T-helper 17 cell (primary cell): ENCODE data around the gene TADA2B. TPM values are rescaled to one million over a fixed set of nuclear protein-coding genes. Genes with fewer than 3 reads are reported as not detected.
"Not testable (repeated sequence)": the region's sequence is repeated elsewhere in the genome, so short reads cannot be mapped to it uniquely, and the experiment has no call there.

Experiments used
- ATAC-seq: fragments of 150-1000 bp; cut with Tn5 transposase; 2 replicates; pipeline ENCODE4 v1.10.0; 2021; ENCODE audit warnings: mild to moderate bottlenecking, moderate library complexity
- DNase-seq, 3 donors: peaks; one replicate each; pipeline versions ENCODE4 v3.0.0 to v3.0.0-alpha.2; 2020 to 2021
- H3K9me3 ChIP-seq: one replicate; pipeline ENCODE4 v1.7.0; 2013; ENCODE audit warnings: low read length, mild to moderate bottlenecking; ENCODE audit not compliant: control insufficient read depth, poor library complexity, severe bottlenecking
- H3K27ac Mint-ChIP-seq: one replicate; pipeline ENCODE4 v1.8.0; 2022; ENCODE audit warnings: mild to moderate bottlenecking, moderate library complexity, mixed read lengths
- H3K27me3 Mint-ChIP-seq: one replicate; pipeline ENCODE4 v1.8.0; 2022; ENCODE audit warnings: mixed read lengths
- H3K36me3 Mint-ChIP-seq: one replicate; pipeline ENCODE4 v1.8.0; 2022; ENCODE audit warnings: low read depth, mixed read lengths
- H3K4me1 Mint-ChIP-seq: one replicate; pipeline ENCODE4 v1.8.0; 2022; ENCODE audit warnings: mild to moderate bottlenecking, mixed read lengths
- H3K4me3 Mint-ChIP-seq: one replicate; pipeline ENCODE4 v1.8.0; 2022; ENCODE audit warnings: mild to moderate bottlenecking, moderate library complexity, mixed read lengths
- total RNA-seq, 4 donors: library from RNA in 2 of 4; stranded (reverse) in 2 of 4; gene quantifications; one replicate each; pipeline ENCODE4 v1.2.3 and lab custom pipeline; 2022 to 2026

TADA2B gene
- total RNA-seq, 2 donors from 2014 or later = 31.8 to 40.9 TPM

DNA sequence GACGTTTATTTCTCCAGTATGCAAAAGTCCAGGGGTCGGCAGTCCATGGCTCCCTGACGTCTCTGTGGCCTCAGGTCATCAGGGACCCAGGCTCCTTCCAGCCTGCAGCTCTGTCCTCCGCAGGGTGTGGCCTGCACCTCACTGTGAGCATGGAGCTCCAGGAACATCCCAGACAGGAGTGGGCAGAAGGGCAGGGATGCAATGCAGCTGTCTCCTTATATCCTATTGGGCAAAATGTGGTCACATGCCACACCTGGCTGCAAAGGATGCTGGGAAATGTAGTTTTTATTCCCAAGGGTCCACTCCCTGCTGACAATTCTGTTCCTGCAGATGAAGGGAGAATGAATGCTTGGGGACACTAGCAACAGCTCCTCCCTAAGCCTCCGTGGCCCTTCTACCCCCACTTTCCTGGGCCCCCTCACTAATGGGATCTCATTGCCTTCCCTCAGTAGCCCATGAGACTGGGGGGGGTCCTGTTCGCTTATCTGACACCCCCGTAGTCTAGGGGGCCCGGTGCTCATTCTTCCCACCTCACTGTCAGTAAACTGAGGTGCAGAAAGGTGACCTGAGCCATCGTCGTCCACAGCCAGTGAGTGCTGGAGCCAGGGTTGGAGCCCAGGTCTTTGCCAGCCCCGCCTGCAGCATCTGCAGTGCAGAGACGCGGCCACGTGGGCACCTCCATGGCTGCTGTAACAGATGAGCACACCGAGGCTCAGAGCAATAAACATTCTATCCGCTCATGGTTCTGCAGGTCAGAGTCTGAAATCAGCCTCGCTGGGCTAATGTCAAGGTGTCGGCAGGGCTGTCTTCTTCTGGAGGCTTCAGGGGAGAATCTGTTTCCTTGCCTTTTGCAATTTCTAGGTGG is 30.6 kb downstream of the TADA2B start:
- DNase-seq = no peak
- Mint-ChIP-seq H3K36me3 (no peaks in the 10 kb centered on the region), H3K4me1 (peaks cover 8% of the 10 kb centered on the region), H3K27ac (no peak overlapping the region), H3K27me3 (peaks cover 5% of the 10 kb centered on the region), H3K4me3 (no peak overlapping the region)
- no peaks in the 10 kb centered on the region for H3K9me3 ChIP-seq
- no peak for ATAC-seq

DNA sequence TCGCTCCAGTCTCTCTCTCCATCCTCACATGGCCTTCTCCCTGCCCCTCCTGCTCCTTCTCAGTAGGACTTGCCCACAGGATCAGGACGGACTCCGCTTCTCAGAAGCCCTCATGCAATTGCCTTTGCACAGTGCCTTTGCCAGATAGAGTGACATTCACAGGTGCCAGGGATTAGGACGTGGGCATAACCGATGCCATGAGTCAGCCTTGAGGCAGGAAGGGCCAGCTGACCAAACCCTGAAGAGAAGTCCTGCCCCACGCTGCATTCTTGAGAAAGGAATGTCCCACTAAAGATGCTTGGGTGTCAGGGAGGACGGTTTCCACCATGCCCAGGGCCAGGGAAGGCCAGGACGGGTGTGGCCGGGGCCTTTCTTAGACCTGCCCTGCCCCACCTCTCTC is 31.3 kb downstream of the TADA2B start:
- peaks cover 6% of the 10 kb centered on the region for H3K4me1 Mint-ChIP-seq
- DNase-seq (no peak), ATAC-seq (no peak)
- no peak overlapping the region for H3K4me3 Mint-ChIP-seq
- no peaks in the 10 kb centered on the region for H3K36me3 Mint-ChIP-seq
- no peak overlapping the region for H3K27ac Mint-ChIP-seq
- H3K9me3 ChIP-seq = no peaks in the 10 kb centered on the region
- peaks cover 5% of the 10 kb centered on the region for H3K27me3 Mint-ChIP-seq

DNA sequence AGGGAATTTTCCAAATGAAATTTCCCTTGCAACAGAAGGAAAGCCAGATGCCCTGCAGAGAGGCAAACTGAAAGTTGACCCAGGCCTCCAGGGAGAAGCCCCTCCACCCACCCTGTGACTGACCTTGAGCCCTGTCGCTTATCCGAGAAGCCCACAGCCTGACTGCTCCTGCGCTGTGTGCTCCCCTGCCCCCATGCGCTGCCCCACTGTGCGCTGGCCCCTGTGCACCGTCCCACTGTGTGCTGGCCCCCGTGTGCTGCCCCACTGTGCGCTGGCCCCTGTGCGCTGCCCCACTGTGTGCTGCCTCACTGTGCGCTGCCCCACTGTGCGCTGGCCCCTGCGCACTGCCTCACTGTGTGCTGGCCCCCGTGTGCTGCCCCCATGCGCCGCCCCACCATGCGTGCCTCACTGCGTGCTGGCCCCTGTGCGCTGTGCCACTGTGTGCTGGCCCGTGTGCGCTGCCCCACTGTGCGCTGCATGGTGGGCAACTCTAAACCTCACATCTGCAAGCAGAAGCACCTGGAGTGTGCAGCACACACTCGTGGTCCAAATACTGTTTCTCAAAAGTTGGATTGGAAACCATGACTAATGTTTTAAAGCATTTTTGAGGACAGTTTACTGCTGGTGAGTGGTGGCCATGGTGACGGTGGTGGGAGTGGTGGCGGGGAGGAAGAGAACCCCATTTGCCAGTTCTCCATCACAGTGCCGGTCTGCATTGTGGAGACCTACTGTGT is 33.0 kb downstream of the TADA2B start:
- H3K9me3 ChIP-seq = no peaks in the 10 kb centered on the region
- Mint-ChIP-seq H3K36me3 (no peaks in the 10 kb centered on the region), H3K4me1 (peaks cover under 1% of the 10 kb centered on the region), H3K4me3 (no peak overlapping the region), H3K27ac (no peak overlapping the region), H3K27me3 (peaks cover under 1% of the 10 kb centered on the region)
- ATAC-seq (no peak), DNase-seq (no peak)

DNA sequence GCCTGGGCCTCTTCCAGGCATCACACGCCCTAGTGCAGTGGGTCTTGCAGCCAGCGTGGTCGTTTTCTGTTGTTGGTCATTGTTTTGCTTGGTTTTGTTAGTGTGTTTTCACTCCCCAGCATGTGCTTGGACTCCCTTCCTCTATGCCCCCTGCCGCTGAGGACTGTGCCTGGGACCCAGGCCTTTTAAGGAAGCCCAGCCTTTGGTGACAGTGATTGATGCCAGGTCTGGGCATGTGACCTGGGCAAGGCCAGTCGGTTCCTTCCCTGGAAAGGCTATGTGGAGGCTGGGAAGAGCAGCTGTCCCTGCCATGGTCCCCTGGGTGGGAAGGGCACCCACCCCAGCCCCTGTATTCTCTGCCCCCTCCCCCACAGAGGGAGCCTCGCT is 33.5 kb downstream of the TADA2B start:
- Mint-ChIP-seq H3K27me3 (no peaks in the 10 kb centered on the region), H3K36me3 (no peaks in the 10 kb centered on the region), H3K4me3 (no peak overlapping the region), H3K27ac (no peak overlapping the region), H3K4me1 (no peaks in the 10 kb centered on the region)
- ATAC-seq = no peak
- H3K9me3 ChIP-seq = no peaks in the 10 kb centered on the region
- DNase-seq = no peak

DNA sequence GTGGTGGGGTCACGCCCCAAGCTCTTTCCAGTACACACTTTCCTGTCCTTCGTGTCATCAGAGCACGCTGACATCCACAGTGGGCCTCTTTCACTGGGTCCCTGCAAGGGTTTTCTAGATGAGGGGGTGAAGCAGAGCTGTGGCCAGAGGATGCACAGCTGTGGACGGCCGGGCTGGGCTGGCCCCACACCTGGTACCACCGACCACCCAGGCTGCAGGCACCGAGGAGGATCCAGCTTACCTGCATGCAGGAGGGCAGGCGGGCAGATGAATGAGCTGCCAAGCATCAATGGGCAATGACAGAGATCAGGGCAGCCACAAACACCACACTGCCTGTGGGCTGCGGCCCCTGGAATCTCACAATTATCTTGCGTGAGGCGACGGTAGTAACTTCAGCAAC is 34.2 kb downstream of the TADA2B start:
- Mint-ChIP-seq H3K36me3 (no peaks in the 10 kb centered on the region), H3K27ac (no peak overlapping the region), H3K4me3 (no peak overlapping the region), H3K4me1 (peaks cover 2% of the 10 kb centered on the region), H3K27me3 (no peaks in the 10 kb centered on the region)
- DNase-seq (no peak), ATAC-seq (no peak)
- no peaks in the 10 kb centered on the region for H3K9me3 ChIP-seq

DNA sequence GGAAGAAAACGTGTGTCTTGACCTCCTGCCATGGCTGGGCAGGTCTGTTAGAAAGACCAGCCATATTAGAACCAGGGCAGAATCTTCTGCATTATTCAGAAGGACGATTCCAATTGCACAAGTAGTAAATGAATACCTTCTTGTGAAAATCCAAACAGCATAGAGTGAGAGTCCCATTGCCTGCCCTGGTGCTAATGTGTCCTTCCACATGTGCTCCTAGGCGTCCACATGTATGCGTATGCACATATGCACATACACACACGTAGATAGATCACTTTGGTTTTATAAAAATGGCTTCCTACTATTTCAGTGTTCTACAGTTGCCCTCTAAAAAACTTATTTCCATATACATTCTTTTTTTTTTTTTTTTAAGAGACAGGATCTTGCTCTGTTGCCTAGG is 34.9 kb downstream of the TADA2B start:
- H3K4me3 Mint-ChIP-seq = no peak overlapping the region
- no peak for DNase-seq
- peaks cover 5% of the 10 kb centered on the region for H3K27me3 Mint-ChIP-seq
- H3K4me1 Mint-ChIP-seq = peaks cover 2% of the 10 kb centered on the region
- H3K27ac Mint-ChIP-seq = no peak overlapping the region
- H3K9me3 ChIP-seq = no peaks in the 10 kb centered on the region
- H3K36me3 Mint-ChIP-seq = peaks cover 3% of the 10 kb centered on the region
- ATAC-seq = no peak

DNA sequence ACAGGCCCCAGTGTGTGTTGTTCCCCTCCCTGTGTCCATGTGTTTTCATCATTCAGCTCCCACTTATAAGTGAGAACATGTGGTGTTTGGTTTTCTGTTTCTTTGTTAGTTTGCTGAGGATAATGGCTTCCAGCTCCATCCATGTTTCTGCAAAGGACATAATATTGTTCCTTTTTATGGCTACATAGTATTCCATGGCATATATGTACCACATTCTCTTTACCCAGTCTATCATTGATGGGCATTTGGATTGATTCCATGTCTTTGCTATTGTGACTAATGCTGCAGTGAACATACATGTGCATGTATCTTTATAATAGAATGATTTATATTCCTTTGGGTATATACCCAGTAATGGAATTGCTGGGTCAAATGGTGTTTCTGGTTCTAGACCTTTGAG is 36.3 kb downstream of the TADA2B start:
- not testable (repeated sequence) for DNase-seq, H3K9me3 ChIP-seq, H3K27ac Mint-ChIP-seq, H3K4me3 Mint-ChIP-seq, ATAC-seq, H3K4me1 Mint-ChIP-seq, H3K36me3 Mint-ChIP-seq
- peaks cover 16% of the 10 kb centered on the region for H3K27me3 Mint-ChIP-seq

DNA sequence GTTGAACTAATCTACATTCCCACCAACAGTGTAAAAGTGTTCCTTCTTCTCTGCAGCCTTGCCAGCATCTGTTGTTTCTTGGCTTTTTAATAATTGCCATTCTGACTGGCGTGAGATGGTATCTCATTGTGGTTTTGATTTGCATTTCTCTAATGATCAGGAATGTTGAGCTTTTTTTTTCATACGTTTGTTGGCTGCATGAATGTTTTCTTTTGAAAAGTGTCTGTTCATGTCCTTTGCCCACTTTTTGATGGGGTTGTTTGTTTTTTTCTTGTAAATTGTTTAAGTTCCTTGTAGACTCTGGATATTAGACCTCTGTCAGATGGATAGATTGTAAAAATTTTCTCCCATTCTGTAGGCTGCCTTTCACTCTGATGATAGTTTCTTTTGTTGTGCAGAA is 36.7 kb downstream of the TADA2B start:
- not testable (repeated sequence) for H3K4me1 Mint-ChIP-seq, ATAC-seq, H3K27ac Mint-ChIP-seq, H3K9me3 ChIP-seq, H3K36me3 Mint-ChIP-seq, H3K4me3 Mint-ChIP-seq, DNase-seq
- H3K27me3 Mint-ChIP-seq = peaks cover 20% of the 10 kb centered on the region

DNA sequence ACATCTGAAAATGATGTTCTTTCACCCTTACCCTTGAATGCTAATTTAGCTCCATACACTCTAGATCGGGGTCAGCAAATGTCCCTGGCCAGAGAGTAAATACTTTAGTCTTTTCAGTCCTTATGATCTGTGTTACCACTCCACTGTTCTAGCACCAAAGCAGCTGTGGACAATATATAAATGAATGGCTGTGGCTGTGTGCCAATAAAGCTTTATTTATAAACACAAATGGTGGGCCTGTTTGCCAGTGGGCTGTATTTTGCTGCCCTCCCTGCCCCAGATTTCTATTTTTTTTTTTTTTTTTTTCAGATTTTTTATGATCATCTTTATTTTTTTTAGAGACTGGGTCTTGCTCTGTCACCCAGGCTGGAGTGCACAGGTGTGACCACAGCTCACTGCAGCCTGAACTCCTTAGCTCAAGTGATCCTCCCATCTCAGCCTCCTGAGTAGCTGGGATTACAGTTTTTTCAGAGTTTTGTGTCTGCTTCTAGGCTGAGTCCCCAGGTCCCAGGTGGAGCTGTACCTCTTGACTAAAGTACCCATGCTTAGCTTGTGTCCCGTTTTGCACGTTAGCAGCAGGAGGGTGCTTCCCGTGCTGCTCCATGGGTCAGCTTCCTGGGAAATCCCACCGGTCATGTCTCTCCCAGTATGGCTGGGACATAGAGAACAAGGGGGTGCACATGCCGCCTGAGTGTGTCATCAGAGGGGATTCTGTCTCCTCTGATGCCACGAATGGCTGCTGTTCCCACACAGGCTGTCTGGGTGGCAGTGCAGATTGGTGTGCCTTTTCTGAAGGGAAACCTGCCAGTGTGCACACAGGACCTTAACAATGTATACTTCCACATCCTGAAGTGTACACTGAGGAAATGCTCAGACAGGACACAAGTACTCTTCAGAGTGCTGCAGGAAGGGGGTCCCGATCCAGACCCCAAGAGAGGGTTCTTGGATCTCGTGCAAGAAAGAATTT is 40.7 kb downstream of the TADA2B start:
- Mint-ChIP-seq H3K4me3 (no peak overlapping the region), H3K4me1 (peaks cover 2% of the 10 kb centered on the region), H3K27me3 (peaks cover 44% of the 10 kb centered on the region), H3K27ac (no peak overlapping the region), H3K36me3 (peaks cover 4% of the 10 kb centered on the region)
- no peaks in the 10 kb centered on the region for H3K9me3 ChIP-seq
- no peak for DNase-seq
- no peak for ATAC-seq

DNA sequence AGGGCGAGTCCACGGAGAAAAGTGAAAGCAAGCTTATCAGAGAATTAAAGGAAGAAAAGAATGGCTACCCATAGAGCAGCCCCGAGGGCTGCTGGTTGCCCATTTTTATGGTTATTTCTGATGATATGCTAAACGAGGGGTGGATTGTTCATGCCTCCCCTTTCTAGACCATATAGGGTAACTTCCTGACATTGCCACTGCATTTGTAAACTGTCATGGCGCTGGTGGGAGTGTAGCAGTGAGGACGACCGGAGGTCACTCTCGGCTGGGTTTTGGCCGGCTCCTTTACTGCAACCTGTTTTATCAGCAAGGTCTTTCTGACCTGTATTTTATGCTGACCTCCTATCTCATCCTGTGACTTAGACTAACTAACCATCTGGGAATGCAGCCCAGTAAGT is 41.4 kb downstream of the TADA2B start:
- DNase-seq, H3K27ac Mint-ChIP-seq, H3K36me3 Mint-ChIP-seq, H3K9me3 ChIP-seq, H3K4me3 Mint-ChIP-seq, H3K4me1 Mint-ChIP-seq, ATAC-seq: not testable (repeated sequence)
- H3K27me3 Mint-ChIP-seq = peaks cover 50% of the 10 kb centered on the region

DNA sequence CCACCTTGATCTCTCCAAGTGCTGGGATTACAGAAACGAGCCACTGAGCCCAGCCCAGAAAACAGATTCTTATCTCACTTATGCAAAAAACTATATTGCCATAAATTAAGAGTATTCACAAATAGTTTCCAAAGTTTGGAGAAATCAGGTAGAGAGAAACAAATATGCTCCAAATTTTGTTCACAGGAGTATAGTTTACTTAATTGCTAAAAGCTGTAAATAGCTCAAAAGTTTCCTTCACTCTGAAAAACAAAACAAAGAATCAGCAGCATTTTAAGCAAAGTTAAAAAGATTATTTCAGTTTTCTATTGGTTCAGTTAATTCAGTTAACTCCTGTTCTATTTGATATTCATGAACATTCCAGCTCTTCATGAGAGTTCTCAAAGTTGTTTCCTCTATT is 43.2 kb downstream of the TADA2B start:
- peaks cover 2% of the 10 kb centered on the region for H3K4me1 Mint-ChIP-seq
- peaks cover 62% of the 10 kb centered on the region for H3K27me3 Mint-ChIP-seq
- H3K36me3 Mint-ChIP-seq = peaks cover 4% of the 10 kb centered on the region
- no peak overlapping the region for H3K4me3 Mint-ChIP-seq
- ATAC-seq (no peak), DNase-seq (no peak)
- H3K27ac Mint-ChIP-seq = no peak overlapping the region
- H3K9me3 ChIP-seq = no peaks in the 10 kb centered on the region

DNA sequence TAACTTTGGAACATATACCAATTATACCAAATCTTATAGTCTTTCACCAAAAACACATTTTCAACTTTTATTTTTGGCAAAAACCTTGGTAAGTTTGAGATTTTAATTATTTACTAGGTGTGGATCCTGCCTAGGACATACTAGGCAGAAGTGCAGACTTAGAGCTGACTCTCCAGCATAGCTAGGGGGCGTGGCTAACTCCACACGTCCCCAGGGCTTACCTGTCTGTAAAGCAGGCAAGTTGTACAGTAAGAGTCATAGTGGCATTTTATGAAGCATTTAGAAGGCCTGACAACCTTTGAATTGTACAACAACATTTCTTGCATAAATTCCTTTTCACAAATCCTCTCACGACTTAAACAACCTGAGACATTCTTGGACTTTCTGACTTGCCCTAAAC is 43.9 kb downstream of the TADA2B start:
- Mint-ChIP-seq H3K4me1 (peaks cover 2% of the 10 kb centered on the region), H3K27me3 (peaks cover 66% of the 10 kb centered on the region), H3K27ac (no peak overlapping the region), H3K4me3 (no peak overlapping the region), H3K36me3 (peaks cover 4% of the 10 kb centered on the region)
- ATAC-seq (no peak), DNase-seq (no peak)
- no peaks in the 10 kb centered on the region for H3K9me3 ChIP-seq
